ENCODE measurements around the gene TMEM120A. TPM values are rescaled to one million over a fixed set of nuclear protein-coding genes. Genes with fewer than 3 reads are reported as not detected.

Gene TMEM120A
- total RNA-seq, 2 experiments from 2014 or later = 14.5 to 15.3 TPM

DNA sequence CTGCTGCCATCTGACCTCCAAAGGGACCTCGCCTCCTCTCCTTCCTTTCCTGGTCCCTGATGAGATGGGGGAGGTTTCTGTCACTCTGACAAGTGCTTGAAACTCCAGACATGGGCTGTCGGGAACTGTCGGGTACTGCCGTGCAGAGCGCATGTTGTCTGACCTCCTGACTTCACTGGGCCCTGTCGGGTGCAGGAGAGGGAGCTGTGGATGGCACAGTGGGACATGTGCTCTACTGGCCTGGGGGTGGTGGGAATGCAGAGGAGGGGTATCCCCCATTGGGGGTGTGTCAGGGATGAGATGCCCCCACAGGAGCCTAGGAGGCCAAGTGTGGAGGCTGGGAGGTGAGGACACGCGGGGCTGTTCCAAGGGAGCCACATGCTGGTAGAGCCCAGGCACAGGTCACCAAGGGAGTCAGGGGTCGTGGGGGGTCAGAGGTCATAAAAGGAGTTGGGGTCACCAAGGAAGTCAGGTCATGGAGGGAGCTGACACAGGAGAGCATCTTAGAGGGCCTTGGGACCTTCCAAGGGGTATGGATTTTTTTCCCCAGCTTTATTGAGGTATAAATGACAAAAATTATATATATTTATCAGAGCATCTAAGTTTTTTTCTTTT is 30.9 kb downstream of the TMEM120A start:
- POLR2A ChIA-PET = no interaction called here
- Mint-ChIP-seq H3K4me1 (no peaks in the 10 kb centered on the region), H3K27me3 (no peaks in the 10 kb centered on the region), H3K27ac (no peak overlapping the region), H3K4me3 (no peak overlapping the region), H3K36me3 (ENCODE audit: low read depth) (peaks cover 5% of the 10 kb centered on the region), H3K9me3 (ENCODE audit: low read depth) (no peaks in the 10 kb centered on the region)
- no peak for ATAC-seq
- CTCF ChIA-PET = interaction anchor here (0.7 kb wide), 1 partner anchor 13 kb away, joined by 4 read pairs; no protein-coding TSS in a partner anchor
- intact Hi-C loops (cut with DNase I, micrococcal nuclease) = no loop called here
- DNase-seq = no peak

DNA sequence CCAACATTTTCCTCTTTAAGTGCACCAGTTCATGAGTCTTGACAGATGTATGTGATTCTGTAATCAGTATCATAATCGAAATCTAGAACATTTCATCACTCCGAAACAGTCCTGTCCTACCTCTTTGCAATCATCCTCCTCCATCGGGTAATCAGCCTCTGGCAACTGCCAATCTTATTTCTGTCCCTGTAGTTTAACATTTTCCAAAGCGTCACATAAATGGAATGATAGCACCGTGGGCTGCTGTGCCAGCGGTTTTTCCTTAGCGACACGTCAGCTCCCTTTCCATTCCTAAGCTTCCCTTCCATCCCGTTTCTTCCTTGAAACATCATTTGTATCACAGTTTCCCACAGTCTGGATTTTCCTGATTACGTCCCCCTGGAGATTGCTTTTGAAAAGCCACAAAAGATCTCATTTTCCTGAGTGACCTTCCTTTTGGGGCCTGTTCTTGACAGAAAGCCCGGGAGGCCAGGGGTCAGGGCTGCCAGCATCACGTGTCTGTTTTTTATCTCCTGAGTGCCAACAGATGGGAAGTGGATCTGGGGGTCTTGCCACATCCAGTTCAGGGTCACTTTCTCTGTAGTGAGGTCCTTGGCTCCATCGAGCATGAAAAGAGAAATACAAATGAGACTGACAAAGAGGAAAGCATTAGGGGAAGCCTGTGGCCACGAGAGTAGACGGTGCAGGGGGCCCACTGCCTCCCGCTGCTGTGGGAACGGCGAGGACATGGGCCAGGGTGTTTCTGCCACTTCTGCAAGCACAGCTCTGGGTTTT is 31.6 kb downstream of the TMEM120A start:
- POLR2A ChIA-PET = no interaction called here
- Mint-ChIP-seq H3K27me3 (no peaks in the 10 kb centered on the region), H3K9me3 (ENCODE audit: low read depth) (no peaks in the 10 kb centered on the region), H3K4me3 (no peak overlapping the region), H3K36me3 (ENCODE audit: low read depth) (peaks cover 5% of the 10 kb centered on the region), H3K27ac (no peak overlapping the region), H3K4me1 (no peaks in the 10 kb centered on the region)
- intact Hi-C loops (cut with DNase I, micrococcal nuclease) = no loop called here
- DNase-seq (no peak), ATAC-seq (no peak)
- CTCF ChIA-PET = no interaction called here

DNA sequence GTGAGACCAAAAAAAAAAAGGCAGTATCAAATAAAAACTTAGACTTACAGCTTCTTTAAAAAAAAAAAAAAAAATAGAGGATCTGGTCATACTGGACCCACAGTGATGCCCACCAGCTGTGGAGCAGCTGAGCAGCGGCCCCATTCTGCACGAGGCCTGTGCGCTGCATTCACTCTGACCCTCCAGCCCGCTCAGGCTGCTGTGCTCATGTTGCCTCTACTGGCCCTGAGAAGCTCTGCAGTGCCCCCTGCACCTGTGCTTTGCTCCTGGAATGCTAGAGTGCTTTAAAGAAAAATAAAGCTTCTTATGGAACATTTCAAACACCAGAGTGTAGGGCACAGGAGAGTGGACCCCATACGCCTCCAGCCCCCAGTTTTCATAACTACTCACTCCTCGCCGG is 33.2 kb downstream of the TMEM120A start:
- POLR2A ChIA-PET = no interaction called here

DNA sequence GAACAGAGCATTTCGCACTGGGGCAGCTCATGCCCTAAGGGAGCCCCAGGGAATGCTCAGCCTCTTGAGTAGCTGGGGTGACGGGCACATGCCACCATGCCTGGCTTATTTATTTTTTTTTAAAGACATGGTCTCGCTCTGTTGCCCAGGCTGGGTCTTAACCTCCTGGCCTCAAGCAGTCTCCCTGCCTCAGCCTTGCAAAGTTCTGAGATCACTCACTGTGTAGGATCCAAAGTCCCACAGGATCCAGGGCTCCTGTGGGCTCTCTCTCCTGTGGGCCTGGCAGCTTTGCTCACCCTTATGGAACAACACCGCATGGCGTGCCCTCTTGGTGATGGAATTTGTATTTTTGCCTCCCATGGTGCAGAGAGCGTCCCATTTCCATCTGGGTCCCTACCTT is 34.0 kb downstream of the TMEM120A start:
- POLR2A ChIA-PET = no interaction called here
- Mint-ChIP-seq H3K27me3 (no peaks in the 10 kb centered on the region), H3K4me3 (no peak overlapping the region), H3K9me3 (ENCODE audit: low read depth) (no peaks in the 10 kb centered on the region), H3K27ac (no peak overlapping the region), H3K4me1 (no peaks in the 10 kb centered on the region), H3K36me3 (ENCODE audit: low read depth) (peaks cover 5% of the 10 kb centered on the region)
- intact Hi-C loops (cut with DNase I, micrococcal nuclease) = no loop called here
- DNase-seq = no peak
- no peak for ATAC-seq
- CTCF ChIA-PET = no interaction called here

More for the DNA sequence above, 33.2 kb downstream of the TMEM120A start:
- CTCF ChIA-PET = interaction anchor here (0.6 to 0.9 kb wide), 2 partner anchors 23 to 59 kb away, joined by 3 read pairs; no protein-coding TSS in a partner anchor
- Mint-ChIP-seq H3K4me3 (no peak overlapping the region), H3K9me3 (ENCODE audit: low read depth) (no peaks in the 10 kb centered on the region), H3K4me1 (no peaks in the 10 kb centered on the region), H3K36me3 (ENCODE audit: low read depth) (peaks cover 5% of the 10 kb centered on the region), H3K27me3 (no peaks in the 10 kb centered on the region), H3K27ac (no peak overlapping the region)
- intact Hi-C loops (cut with DNase I, micrococcal nuclease) = no loop called here
- DNase-seq (no peak), ATAC-seq (no peak)

DNA sequence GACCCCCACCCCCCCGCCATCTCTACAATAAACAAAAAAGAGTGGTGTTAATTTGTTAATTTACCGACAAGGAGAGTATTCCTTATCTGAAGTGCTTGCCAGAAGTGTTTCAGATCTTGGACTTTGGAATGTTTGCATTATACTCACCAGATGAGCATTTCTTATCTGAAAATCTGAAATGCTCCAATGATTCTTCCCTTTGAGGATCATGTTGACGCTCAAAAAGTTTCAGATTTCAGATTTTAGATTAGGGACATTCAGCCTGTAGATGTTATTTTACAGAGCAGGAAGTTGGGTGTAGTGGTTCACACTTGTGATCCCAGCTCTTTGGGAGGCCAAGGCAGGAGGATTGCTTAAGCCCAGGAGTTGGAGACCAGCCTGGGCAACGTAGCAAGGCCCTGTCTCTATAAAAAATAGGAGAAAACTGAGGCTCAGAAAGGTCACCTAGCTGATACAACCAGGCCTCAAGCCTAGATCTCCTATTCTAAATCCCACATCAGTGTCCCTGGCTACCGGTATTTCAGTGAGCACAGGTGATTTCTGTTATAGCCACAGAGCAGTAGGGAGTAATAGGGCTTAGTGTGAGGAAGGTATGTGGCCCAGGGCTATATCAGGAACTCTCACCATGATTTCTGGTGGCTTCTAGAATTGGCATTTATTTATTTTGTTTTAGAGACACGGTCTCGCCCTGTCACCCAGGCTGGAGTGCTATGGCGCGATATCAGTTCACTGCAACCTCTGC is 35.4 kb downstream of the TMEM120A start:
- Mint-ChIP-seq H3K27me3 (no peaks in the 10 kb centered on the region), H3K4me1 (no peaks in the 10 kb centered on the region), H3K36me3 (ENCODE audit: low read depth) (peaks cover 7% of the 10 kb centered on the region), H3K9me3 (ENCODE audit: low read depth) (no peaks in the 10 kb centered on the region), H3K27ac (no peak overlapping the region), H3K4me3 (no peak overlapping the region)
- CTCF ChIA-PET = no interaction called here
- intact Hi-C loops (cut with DNase I, micrococcal nuclease) = no loop called here
- POLR2A ChIA-PET = no interaction called here
- DNase-seq = no peak
- no peak for ATAC-seq

DNA sequence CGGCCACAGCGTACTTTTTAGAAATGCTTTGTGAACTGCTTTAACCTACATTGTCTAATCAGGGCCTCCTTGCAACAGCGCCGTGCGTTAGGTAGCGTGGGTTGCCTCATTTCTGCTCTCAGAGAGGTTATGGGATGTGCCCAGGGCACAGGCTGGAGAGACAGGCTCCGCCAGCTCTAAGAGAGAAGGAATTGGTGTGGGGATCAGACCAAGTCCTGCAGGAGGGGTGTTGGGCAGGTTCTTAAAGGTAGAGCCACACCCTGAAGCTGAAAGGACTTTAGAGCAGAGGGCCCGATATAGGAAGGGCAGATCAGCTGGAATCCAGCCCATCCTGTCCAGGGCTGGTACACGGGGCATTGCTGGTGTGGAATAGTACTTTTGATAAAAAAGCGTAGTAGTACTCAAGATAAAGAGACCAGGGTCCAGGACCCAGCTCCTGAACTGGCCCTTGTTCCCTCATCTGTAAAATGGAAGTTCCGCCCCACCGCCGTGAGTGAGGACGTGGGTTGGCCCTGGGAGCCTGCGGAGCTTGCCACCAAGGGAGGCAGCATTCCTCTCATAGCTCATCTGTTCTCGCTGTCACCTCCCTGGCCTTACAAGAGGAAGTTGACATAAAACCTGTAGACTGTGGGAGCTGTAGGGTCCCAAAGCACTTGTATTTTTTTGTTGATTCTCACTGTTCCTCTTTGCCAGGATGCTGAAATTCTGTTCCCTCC is 37.2 kb downstream of the TMEM120A start:
- intact Hi-C loops (cut with DNase I, micrococcal nuclease) = no loop called here
- no peak for ATAC-seq

DNA sequence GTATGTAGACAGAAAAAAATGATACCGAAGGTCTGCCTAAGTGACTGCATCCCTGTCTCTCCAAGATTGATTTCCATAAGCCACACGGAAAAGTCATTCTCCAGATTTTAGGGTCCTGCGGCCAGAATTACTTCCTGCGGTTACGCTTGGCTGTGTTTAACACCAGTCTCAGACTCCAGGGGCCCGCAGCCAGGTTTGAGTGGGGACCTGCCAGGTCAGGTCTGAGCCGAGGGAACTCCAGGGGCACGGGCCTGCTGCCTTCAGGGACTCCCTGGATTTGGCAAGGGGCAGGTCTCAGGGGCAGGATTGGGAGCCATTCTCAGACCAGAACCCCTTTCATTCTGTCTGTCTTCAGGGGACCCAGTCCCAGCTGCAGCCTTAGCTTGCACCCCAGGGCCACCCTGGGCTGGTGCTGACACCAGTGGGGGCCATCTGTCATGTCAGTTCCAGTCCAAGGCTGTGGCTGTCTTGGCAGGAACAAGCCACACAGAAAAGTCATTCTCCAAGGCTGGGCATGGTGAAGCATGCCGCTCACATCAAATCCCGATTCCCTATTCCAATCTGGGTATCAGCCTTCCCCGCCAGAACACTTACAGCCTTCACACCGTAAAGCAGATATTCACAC is 39.0 kb downstream of the TMEM120A start:
- Mint-ChIP-seq H3K27me3 (no peaks in the 10 kb centered on the region), H3K27ac (no peak overlapping the region), H3K4me1 (no peaks in the 10 kb centered on the region), H3K9me3 (ENCODE audit: low read depth) (no peaks in the 10 kb centered on the region), H3K36me3 (ENCODE audit: low read depth) (peaks cover 6% of the 10 kb centered on the region), H3K4me3 (no peak overlapping the region)
- no peak for DNase-seq
- CTCF ChIA-PET = no interaction called here
- intact Hi-C loops (cut with DNase I, micrococcal nuclease) = no loop called here
- no peak for ATAC-seq
- POLR2A ChIA-PET = interaction anchor here (0.6 kb wide), 1 partner anchor 554 kb away, joined by 3 read pairs; no protein-coding TSS in a partner anchor

More for the DNA sequence above, 37.2 kb downstream of the TMEM120A start:
- H3K27me3 Mint-ChIP-seq = no peaks in the 10 kb centered on the region
- peaks cover 6% of the 10 kb centered on the region for H3K36me3 Mint-ChIP-seq (ENCODE audit: low read depth)
- no peaks in the 10 kb centered on the region for H3K9me3 Mint-ChIP-seq (ENCODE audit: low read depth)
- DNase-seq = no peak
- no peaks in the 10 kb centered on the region for H3K4me1 Mint-ChIP-seq
- no peak overlapping the region for H3K27ac Mint-ChIP-seq
- H3K4me3 Mint-ChIP-seq = no peak overlapping the region
- POLR2A ChIA-PET = no interaction called here
- CTCF ChIA-PET = interaction anchor here (0.5 kb wide), 1 partner anchor 234 kb away, joined by 3 read pairs; no protein-coding TSS in a partner anchor

DNA sequence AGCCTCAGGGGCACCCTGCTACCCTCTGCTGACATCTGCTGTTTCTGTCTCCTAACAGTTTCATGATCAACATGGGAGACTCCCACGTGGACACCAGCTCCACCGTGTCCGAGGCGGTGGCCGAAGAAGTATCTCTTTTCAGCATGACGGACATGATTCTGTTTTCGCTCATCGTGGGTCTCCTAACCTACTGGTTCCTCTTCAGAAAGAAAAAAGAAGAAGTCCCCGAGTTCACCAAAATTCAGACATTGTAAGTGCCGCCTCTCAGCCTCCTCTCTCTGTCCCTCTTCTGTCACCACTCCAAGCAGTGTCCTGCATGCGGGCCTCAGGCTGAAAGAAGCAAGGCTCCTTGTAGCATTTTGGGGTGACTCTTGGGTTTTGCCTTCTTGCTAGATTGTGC is 40.5 kb downstream of the TMEM120A start:
- intact Hi-C loops (cut with DNase I, micrococcal nuclease) = no loop called here
- POLR2A ChIA-PET = no interaction called here
- Mint-ChIP-seq H3K36me3 (ENCODE audit: low read depth) (peaks cover 6% of the 10 kb centered on the region), H3K27me3 (no peaks in the 10 kb centered on the region), H3K4me1 (no peaks in the 10 kb centered on the region), H3K4me3 (no peak overlapping the region), H3K9me3 (ENCODE audit: low read depth) (no peaks in the 10 kb centered on the region), H3K27ac (no peak overlapping the region)
- ATAC-seq (no peak), DNase-seq (no peak)
- CTCF ChIA-PET = interaction anchor here (1.3 kb wide), 1 partner anchor 87 kb away, joined by 3 read pairs; no protein-coding TSS in a partner anchor

DNA sequence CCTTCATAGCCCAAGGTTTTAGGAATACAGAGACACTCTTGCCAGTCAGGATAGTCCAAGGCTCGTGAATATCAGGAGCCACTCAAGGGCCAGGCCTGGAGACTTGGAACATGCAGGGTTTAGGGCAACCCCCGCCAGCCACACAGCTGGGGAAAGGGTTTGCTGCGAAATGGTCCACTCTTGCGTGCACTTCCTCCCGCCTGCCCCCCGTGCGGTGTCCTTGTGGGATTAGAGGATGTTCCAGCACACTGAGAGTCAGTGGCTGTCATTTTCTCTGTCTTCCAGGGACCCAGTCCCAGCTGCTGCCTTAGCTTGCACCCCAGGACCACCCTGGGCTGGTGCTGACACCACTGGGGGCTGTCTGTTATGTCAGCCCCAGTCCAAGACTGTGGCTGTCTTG is 41.0 kb downstream of the TMEM120A start:
- Mint-ChIP-seq H3K27me3 (no peaks in the 10 kb centered on the region), H3K4me1 (no peaks in the 10 kb centered on the region), H3K27ac (no peak overlapping the region), H3K4me3 (no peak overlapping the region), H3K36me3 (ENCODE audit: low read depth) (peaks cover 3% of the 10 kb centered on the region), H3K9me3 (ENCODE audit: low read depth) (no peaks in the 10 kb centered on the region)
- ChIA-PET CTCF (no interaction called here), POLR2A (no interaction called here)
- DNase-seq (no peak), ATAC-seq (no peak)
- intact Hi-C loops (cut with DNase I, micrococcal nuclease) = no loop called here

DNA sequence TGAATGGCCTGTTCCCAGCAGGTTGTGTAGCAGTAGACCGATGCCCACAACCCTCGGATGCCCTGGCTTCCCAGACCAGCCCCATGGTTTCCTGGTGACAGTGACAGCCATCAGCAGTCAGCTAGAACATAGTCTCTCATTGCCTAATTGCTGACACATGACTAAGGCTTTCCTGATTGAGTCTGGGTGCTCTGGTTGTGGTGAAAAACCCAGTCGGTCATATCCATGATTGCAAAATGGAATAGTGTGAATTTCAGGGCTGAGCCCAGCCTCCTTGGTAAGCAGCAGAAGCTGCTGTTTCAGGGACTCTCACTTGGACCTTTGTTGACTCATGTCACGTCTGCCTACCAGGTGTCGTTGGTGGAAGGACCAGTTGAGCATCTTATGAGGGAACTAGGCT is 42.9 kb downstream of the TMEM120A start:
- Mint-ChIP-seq H3K36me3 (ENCODE audit: low read depth) (peaks cover 3% of the 10 kb centered on the region), H3K4me1 (no peaks in the 10 kb centered on the region), H3K27ac (no peak overlapping the region), H3K9me3 (ENCODE audit: low read depth) (no peaks in the 10 kb centered on the region), H3K27me3 (no peaks in the 10 kb centered on the region), H3K4me3 (no peak overlapping the region)
- CTCF ChIA-PET = no interaction called here
- POLR2A ChIA-PET = no interaction called here
- intact Hi-C loops (cut with DNase I, micrococcal nuclease) = no loop called here
- no peak for DNase-seq
- no peak for ATAC-seq

DNA sequence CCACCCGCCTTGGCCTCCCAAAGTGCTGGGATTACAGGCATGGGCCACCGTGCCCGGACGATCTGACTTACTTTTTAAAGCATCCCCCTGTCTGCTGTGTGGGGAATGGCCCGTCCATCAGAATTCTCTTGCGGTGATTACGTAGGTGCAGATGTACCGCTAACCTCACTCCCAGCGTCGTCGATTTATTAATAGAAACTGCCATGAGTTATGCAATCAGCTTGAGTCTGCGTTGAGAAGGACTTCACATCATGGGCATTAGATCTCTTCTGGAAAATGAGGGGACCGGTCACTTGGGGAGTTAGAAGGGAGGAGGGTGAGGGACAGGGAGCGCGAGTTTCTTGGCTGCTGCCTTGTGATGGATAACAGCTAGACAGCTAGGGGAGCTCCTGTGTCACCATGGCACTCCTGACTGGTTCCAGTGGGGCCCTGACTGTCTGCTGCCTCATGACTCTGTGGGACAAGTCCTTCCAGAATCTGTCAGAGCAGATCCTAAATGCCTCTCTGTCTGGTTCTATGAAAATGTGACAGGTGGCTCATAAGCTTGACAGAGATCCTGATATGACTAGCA is 44.2 kb downstream of the TMEM120A start:
- POLR2A ChIA-PET = no interaction called here

More for the DNA sequence above, 44.2 kb downstream of the TMEM120A start:
- peaks cover 6% of the 10 kb centered on the region for H3K4me1 Mint-ChIP-seq
- H3K4me3 Mint-ChIP-seq = no peak overlapping the region
- DNase-seq = no peak
- no peak for ATAC-seq
- no peaks in the 10 kb centered on the region for H3K9me3 Mint-ChIP-seq (ENCODE audit: low read depth)
- CTCF ChIA-PET = interaction anchor here (0.6 kb wide), 1 partner anchor 147 kb away, joined by 4 read pairs; no protein-coding TSS in a partner anchor
- H3K27me3 Mint-ChIP-seq = no peaks in the 10 kb centered on the region
- no peak overlapping the region for H3K27ac Mint-ChIP-seq
- peaks cover 3% of the 10 kb centered on the region for H3K36me3 Mint-ChIP-seq (ENCODE audit: low read depth)
- intact Hi-C loops (cut with DNase I, micrococcal nuclease) = no loop called here

Measured in activated CD4-positive, alpha-beta T cell treated with anti-CD3 and anti-CD28 coated beads for 36 hours (primary cell).